IPS DF 19.7 (cell line): ENCODE data around the gene MID1.

Experiments
- DNase-seq: peaks from one replicate; pipeline ENCODE4 v3.0.0-alpha.2; 2013; ENCODE audit warnings: low read depth, low spot score

Gene MID1

DNA sequence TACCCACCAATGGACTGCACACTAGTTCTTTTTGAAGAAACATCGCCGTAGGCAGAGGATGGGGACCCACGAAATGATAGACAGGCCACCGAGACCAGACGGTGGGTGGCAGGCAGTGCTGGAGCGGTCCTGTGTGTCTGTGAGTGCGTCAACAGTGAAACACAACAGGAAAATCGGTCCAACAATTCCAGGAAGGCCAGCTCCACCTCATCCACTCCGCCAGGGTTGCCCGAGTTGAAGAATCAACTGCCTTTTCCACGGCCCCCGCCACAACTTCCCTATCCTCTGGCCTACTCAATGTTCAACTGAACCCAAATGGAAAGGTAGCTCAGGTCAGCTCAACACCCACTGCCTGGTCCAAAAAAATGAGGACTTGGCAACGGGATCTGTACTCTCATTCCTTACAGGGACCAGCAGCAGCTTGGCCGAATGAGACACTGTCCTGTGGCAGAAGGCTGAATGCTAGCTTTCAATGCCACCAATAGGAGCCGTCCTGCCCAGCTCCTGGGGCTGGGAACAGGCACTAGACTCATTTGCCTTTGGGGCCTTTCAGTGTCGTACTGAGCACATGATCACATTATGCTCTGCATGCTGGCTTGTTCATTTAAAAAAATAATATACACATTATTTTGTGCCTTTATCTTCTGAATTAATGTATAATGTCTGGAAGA is 43.5 kb downstream of the MID1 start:
- DNase-seq: no peak

DNA sequence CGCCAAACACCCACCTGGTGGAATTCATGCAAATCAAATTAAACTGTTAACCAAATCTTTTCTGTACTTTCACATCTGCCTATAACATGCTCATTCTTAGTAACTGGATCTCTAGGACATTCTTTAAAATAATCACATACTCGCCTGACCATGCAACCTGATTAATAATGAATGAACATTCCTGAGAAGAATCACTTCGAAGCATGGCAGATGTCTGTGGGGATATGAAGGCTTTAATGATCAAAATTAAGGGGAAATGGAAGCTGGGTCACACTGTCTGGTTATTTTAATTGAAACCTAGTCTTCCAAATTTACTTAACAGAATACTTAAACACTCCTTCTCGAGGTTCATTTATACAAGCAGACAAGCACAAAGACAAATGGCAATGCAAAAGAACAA is 44.2 kb downstream of the MID1 start:
- DNase-seq: no peak

- no peak for DNase-seq
Observed at GRCh38 chrX:10574663-10575062, 45.7 kb downstream of the MID1 start.

DNA sequence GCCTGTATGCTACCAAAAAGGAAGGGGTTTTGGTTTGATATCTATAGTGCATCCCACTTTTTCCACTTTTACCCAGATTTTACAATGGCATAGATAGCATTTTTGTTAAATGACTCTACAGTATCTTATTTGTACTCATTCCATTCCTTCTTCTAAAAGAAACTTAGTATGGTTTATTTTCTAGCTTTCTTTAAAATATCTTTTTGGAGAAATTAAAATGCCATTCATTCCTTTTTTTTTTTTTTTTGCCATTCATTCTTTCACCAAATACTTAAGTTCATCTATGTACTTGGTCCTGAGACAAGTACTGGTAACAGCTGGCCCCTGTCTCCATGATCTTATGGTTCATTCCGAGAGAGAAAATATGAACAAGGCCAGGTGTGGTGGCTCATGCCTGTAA is 49.1 kb downstream of the MID1 start:
- DNase-seq: no peak

DNA sequence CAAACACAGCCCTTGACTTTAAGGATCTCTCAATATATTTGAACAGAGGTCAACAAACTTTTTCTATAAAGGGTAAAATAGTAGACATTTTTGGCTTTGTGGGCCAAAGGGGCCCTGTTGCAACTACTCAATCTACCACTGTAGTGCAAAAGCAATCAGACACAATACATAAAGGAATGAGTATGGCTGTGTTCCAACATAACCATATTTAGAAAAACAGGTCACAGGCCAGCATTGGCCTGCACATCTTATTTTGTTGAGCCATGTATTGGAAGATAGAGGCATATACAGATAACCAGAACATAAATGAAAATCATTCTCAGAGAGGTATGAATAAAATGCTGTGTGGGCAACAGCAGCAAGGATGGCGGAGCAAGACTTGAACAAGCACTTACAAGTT is 49.8 kb downstream of the MID1 start:
- DNase-seq: no peak

DNA sequence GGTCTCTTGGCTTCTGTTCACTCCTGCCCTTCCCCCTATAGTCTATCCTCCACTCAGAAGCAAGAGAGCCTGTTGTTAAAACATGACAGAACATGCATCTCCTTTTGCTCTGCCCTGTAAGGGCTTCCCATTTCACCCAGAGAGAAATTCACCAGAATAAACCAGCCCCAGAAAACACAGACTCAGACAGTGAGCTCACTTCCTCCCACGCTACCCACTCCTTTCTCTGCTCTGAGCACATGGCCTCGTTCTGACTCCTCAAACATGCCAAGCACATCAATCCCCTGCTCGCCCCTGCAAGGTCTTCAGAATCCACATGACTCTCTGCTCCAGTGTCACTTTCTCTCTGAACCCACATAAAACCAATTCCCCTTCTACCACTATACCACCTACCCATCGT is 50.4 kb downstream of the MID1 start:
- no peak for DNase-seq

DNA sequence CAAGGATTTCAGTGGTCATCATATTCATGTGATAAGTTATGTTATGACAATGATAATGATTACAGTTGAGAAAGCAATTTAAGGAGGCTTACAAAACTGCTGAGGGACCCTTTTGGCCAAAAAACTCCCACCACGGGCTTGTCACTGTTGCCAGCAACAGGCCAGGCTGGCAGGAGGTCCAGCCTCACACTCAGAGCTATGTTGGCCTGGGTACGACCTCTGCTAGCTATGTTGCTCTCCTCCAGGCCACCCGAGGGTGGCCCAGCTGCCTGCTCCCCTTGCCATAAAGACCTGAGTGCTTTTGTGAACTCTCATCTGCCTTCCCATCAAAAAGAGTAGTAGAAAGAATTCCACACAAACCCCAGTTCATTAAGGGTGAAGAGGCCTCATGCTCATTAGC is 52.0 kb downstream of the MID1 start:
- DNase-seq: no peak

- DNase-seq: no peak
Observed at GRCh38 chrX:10567136-10567535, 53.2 kb downstream of the MID1 start.

DNA sequence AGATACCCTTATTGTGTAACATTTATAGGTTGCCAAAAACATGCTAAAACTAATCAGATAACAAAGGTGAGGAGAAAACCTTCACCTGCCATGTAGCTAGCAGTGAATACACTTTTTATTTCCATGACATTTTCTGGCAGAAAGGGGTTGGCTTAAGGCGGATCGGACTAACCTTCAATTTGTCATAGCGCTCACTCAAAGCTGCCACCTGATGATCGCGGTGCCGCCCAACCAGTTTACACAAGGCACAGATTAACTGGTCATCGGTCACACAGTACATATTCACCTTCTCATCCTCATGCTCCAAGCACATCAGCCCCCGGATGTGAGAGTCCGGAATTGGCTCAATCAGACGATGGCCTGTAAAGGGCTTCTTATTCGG is 53.7 kb downstream of the MID1 start:
- no peak for DNase-seq

DNA sequence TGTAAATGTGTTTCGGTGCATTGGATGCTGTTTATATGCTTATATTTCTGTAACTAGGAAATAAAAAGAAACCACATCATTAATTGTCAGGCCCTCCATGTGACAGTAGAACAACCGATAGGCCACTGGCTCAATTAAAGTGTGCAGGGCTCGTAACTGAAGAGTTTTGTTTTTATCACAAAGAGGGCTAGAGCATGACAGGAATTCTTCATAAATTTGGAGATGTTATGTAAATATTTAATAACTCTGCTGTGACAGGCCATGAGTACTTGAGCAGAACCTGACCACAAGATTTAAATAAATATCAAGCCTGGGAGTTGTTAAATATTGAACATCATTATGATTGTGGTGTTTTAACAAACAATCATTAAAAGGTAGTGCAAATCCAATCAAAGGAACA is 55.9 kb downstream of the MID1 start:
- no peak for DNase-seq

DNA sequence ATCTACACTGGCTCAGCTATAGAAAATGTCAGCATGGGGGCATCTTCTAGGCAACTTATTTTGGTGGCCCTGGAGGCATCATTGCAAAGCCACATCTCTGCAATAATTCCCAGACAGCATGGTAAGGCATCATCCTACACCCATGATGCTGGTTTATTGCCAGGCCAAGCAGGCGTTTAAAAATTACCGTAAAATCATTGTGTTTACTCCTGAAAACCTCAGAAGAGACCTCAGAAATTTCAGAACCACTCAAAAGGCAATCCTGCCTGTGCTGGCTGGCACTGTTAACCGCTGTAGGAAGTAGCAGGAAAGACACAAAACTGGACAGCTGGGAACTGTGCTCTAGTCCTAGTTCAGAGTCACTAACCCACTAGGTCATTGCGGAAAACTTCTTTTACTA is 63.2 kb downstream of the MID1 start:
- no peak for DNase-seq

GRCh38 chrX:10556405-10556804 is 64.0 kb downstream of the MID1 start:
- no peak for DNase-seq

- DNase-seq: no peak
Observed at GRCh38 chrX:10555846-10556245, 64.5 kb downstream of the MID1 start.

DNA sequence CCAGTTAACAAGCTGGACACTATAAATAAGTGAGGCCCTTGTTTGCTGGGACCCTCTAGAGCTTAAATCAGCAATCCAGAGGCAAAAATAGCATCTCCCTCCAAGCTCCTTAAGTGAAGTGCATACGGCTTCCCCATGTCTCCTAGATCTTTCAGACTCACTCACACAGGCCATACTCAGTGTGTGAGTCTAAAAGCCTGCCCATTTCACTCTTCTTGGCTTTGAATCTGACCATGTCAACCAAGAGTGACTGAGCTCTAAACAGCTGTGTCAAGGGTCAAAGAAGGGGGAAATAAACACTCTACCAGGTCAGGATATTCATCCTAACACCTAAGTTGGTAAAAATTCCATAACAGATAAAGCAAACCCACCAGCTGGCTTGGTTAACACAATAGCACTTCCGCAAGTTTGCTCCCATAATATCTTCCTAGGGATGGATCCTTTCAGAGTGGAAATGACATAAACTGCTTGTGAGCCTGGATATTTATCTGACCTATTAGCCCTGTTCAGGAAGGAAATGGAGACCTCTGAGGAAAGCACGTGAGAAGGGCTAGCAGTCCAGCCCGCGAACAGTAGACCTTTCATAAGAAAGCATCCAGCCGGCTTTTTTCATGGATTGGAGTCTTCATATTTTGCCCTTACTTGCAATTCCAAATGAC is 65.6 kb downstream of the MID1 start:
- DNase-seq: no peak

- no peak for DNase-seq
Observed at GRCh38 chrX:10549280-10549679, 71.1 kb downstream of the MID1 start.

DNA sequence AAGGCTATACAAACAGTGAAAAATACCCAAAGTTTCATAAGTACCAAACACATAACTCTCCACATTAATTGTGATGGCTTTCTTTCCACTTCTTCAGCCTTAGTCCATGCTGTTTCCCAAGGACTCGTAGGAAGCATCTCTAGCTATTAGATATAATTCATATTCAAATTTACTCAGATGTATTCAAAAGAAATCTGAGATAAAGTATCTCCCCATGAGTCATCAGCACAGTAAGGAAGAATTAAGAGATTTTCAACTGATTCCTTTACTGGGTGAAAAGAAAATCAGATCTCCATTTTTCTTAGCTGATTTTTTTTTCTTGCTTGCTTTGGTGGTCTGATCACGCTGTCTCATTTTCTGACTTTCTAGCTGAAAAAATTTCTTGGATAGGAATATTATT is 71.7 kb downstream of the MID1 start:
- DNase-seq: no peak

DNA sequence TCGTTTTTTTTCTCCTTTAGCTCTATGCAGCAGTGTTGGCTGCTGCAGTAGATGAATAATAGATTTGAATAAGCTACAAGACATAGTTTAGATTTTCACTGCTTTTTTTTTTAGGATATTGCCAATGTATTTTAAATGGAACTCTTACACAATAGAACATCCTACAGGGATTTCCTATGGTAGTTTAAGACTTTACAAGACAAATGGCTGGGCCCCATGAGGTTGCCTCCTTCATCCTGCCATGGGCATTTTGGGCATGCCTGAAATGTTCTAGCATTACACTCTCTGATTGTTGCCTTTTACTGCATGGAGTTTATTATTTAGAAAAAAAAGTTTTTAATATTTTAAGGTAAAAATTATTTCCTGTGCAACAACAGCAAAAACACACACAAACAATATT is 74.5 kb downstream of the MID1 start:
- DNase-seq: no peak

DNA sequence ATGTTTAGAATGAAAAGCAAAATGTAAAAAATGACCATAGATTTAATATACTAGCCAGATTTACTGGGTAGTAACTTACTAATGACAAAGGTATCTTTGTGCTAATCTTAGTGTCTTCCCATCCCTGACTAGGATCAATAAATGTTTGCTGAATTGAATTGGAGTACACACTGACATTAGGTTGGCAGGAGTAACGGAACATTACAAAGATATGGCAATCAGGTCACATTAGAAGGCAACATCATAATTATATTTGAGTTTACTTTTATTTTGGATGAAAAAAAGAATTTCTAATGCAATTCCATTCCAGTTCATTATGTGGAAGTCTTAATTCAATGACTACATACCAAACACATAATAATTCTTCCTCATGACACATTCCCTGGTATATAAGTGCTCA is 77.8 kb downstream of the MID1 start:
- no peak for DNase-seq

GRCh38 chrX:10538831-10539230 is 81.6 kb downstream of the MID1 start:
- DNase-seq: no peak

DNA sequence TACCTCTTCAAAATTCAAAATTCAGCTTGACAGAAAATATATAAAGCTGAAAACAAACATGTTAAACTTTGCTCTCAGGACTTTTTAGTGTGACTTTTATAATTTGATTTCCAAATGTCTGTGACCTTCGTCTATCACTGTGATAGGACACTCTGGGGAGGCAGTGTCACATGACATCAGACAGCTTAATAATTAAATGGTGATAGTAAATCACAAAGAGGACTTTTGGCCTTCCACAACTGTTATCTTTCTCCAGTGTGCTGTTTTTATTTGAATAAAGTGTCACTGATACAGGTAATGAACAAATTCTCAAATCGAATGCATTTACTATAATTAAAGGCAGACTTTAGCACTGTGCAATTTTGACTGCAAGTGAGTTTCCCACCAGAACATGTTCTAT is 83.1 kb downstream of the MID1 start:
- DNase-seq: no peak

DNA sequence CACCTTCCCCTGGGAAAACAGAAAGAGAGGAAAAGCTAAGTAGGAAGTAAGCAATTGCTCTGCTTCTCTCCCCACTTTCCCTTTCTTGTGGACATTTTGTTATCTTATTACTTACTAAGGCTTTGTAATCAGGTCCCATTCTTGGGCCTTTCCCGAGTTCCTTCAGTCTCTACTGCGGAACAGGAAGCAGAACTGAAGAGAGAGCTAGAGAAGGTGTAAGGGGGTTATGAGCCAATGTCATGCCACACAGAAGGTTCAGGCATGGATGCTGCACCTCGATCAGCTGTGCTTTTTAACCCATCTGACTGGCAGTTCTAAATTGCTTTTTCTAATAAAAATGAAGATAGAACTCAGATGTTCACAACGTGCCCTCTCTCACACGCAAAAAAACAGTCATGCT is 83.6 kb downstream of the MID1 start:
- no peak for DNase-seq

DNA sequence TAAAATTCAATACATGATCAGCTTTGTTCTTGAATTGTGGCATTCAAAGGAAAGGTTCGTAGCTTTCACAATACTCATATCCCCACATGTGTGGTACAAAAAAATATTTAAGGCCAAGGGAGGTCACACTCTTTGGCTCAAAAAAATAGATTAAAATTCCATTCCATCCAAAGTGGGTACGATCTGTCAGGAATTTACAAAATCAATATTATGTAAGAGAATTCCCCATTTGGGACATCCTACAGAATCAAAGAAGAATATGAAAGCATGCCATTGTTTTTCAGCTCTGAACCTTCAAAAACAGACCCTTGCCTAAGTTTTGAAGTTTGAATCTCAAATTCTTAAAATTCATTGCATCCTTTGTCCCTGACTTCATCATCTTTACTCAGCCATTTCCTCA is 85.8 kb downstream of the MID1 start:
- no peak for DNase-seq

GRCh38 chrX:10533696-10534365 is 86.6 kb downstream of the MID1 start:
- no peak for DNase-seq
